H1 (cell line): ENCODE data around the gene CUL9. TPM values are rescaled to one million over a fixed set of nuclear protein-coding genes. Genes with fewer than 3 reads are reported as not detected.

ENCODE experiments used
- CTCF ChIA-PET: fragments of 300-600 bp; sonication (Branson Sonifier 250); formaldehyde crosslinking; loops from one replicate; lab custom pipeline; 2021; ENCODE audit not compliant: partially characterized antibody; lab: Charles Lee
- POLR2A ChIA-PET: fragments of 300-600 bp; sonication (Branson Sonifier 250); formaldehyde crosslinking; loops from one replicate; lab custom pipeline; 2021; ENCODE audit warnings: inconsistent platforms; ENCODE audit not compliant: partially characterized antibody; lab: Charles Lee
- DNase-seq, 2 experiments: peaks; one replicate each; pipeline versions ENCODE4 v3.0.0 to v3.0.0-alpha.2; 2010 to 2022; ENCODE audit warnings: low spot score in 2 of 2, low read depth in 1 of 2, mixed read lengths in 1 of 2
- FAIRE-seq: peaks from 2 replicates; lab custom pipeline; 2011; peaks lifted over from hg19 to GRCh38; lab: Jason Lieb, UNC
- H2AFZ ChIP-seq: 2 replicates; pipeline ENCODE4 v1.8.1; 2012; ENCODE audit warnings: low read length, inconsistent platforms
- H2AK5ac ChIP-seq: 2 replicates; pipeline ENCODE4 v1.6.1; 2013; ENCODE audit warnings: low read depth, low read length
- H2BK120ac ChIP-seq: replicated peaks from 2 replicates; pipeline ENCODE3; 2013; ENCODE audit warnings: low read depth, low read length, inconsistent platforms
- H2BK12ac ChIP-seq: 2 replicates; pipeline ENCODE4 v1.6.1; 2013; ENCODE audit warnings: low read depth, low read length
- H2BK15ac ChIP-seq: 2 replicates; pipeline ENCODE4 v1.6.1; 2013; ENCODE audit warnings: low read length
- H2BK20ac ChIP-seq: 2 replicates; pipeline ENCODE4 v1.6.1; 2013; ENCODE audit warnings: low read length
- H2BK5ac ChIP-seq: 2 replicates; pipeline ENCODE4 v1.6.1; 2013; ENCODE audit warnings: low read depth, low read length
- H3K14ac ChIP-seq: 2 replicates; pipeline ENCODE4 v1.6.1; 2013; ENCODE audit warnings: inconsistent platforms; ENCODE audit not compliant: insufficient read length
- H3K18ac ChIP-seq: 2 replicates; pipeline ENCODE4 v1.6.1; 2013; ENCODE audit warnings: low read length; ENCODE audit errors: extremely low read depth
- H3K23ac ChIP-seq: 2 replicates; pipeline ENCODE4 v1.6.1; 2013; ENCODE audit warnings: inconsistent platforms; ENCODE audit not compliant: insufficient read length
- H3K23me2 ChIP-seq: 2 replicates; pipeline ENCODE4 v1.6.1; 2013; ENCODE audit warnings: low read depth, low read length
- H3K27ac ChIP-seq: 2 replicates; pipeline ENCODE4 v1.6.1; 2011; ENCODE audit warnings: low read depth, low read length, inconsistent platforms
- H3K27me3 ChIP-seq, 4 experiments: replicated peaks in 1 of 4; 1 replicate in 1 of 4; 2 replicates in 3 of 4; pipeline versions ENCODE4 v1.6.1 to v1.8.1; 2011 to 2013; ENCODE audit warnings: low read length in 3 of 4, mild to moderate bottlenecking in 3 of 4, inconsistent platforms in 2 of 4, mixed read lengths in 2 of 4, moderate library complexity in 1 of 4; ENCODE audit not compliant: control insufficient read depth in 3 of 4, insufficient read depth in 3 of 4; ENCODE audit errors: extremely low read depth in 1 of 4
- H3K36me3 ChIP-seq, 4 experiments: 2 replicates each; pipeline versions ENCODE4 v1.6.1 to v1.8.1; 2011 to 2013; ENCODE audit warnings: mild to moderate bottlenecking in 4 of 4, low read length in 3 of 4, moderate library complexity in 2 of 4, control low read depth in 1 of 4, inconsistent platforms in 1 of 4; ENCODE audit not compliant: insufficient read depth in 4 of 4, control insufficient read depth in 2 of 4
- H3K4ac ChIP-seq: replicated peaks from 2 replicates; pipeline ENCODE3; 2013; ENCODE audit warnings: low read length, low read depth, mixed read lengths, inconsistent platforms; ENCODE audit not compliant: insufficient read length
- H3K4me1 ChIP-seq, 4 experiments: replicated peaks in 1 of 4; 1 replicate in 1 of 4; 2 replicates in 3 of 4; pipeline versions ENCODE4 v1.6.1 to v1.8.1; 2011 to 2013; ENCODE audit warnings: low read length in 3 of 4, inconsistent platforms in 2 of 4, mixed read lengths in 1 of 4; ENCODE audit not compliant: insufficient read depth in 4 of 4, control insufficient read depth in 3 of 4
- H3K4me2 ChIP-seq, 2 experiments: 2 replicates each; pipeline versions ENCODE4 v1.6.1 to v1.8.1; 2011 to 2013; ENCODE audit warnings: low read depth in 2 of 2, low read length in 2 of 2, control low read depth in 1 of 2, inconsistent platforms in 1 of 2, mild to moderate bottlenecking in 1 of 2; ENCODE audit not compliant: insufficient read depth in 1 of 2
- H3K4me3 ChIP-seq, 4 experiments: fragments of 200-600, 300-600 bp in 1 of 4; sonication (generic), shearing (Covaris generic), sonication (Bioruptor Twin) in 1 of 4; 2 replicates each; pipeline versions ENCODE4 v1.5.1 to v1.8.1; 2011 to 2016; ENCODE audit warnings: low read length in 4 of 4, low read depth in 3 of 4, control low read depth in 2 of 4, inconsistent platforms in 2 of 4, mild to moderate bottlenecking in 2 of 4, mixed read lengths in 1 of 4, moderate library complexity in 1 of 4; ENCODE audit not compliant: insufficient read depth in 2 of 4; ENCODE audit errors: extremely low read depth in 1 of 4
- H3K56ac ChIP-seq: replicated peaks from 2 replicates; pipeline ENCODE3; 2013; ENCODE audit warnings: low read depth, mild to moderate bottlenecking, mixed read lengths, low read length, inconsistent platforms; ENCODE audit not compliant: insufficient read length
- H3K79me1 ChIP-seq: 2 replicates; pipeline ENCODE4 v1.6.1; 2013; ENCODE audit warnings: low read depth, low read length, control low read depth
- H3K79me2 ChIP-seq, 2 experiments: 2 replicates each; pipeline versions ENCODE4 v1.6.1 to v1.8.1; 2012 to 2013; ENCODE audit warnings: low read length in 2 of 2, mild to moderate bottlenecking in 2 of 2, inconsistent platforms in 1 of 2; ENCODE audit not compliant: insufficient read depth in 2 of 2, control insufficient read depth in 1 of 2
- H3K9ac ChIP-seq, 4 experiments: replicated peaks in 1 of 4; 1 replicate in 1 of 4; 2 replicates in 3 of 4; pipeline versions ENCODE4 v1.6.1 to v1.8.1; 2011 to 2013; ENCODE audit warnings: low read depth in 3 of 4, low read length in 3 of 4, control low read depth in 2 of 4, mild to moderate bottlenecking in 2 of 4, moderate library complexity in 2 of 4, inconsistent platforms in 1 of 4; ENCODE audit errors: extremely low read depth in 1 of 4
- H3K9me3 ChIP-seq, 2 experiments: 2 replicates each; pipeline versions ENCODE4 v1.6.1 to v1.8.1; 2012 to 2013; ENCODE audit warnings: mild to moderate bottlenecking in 2 of 2, moderate library complexity in 2 of 2, control low read depth in 1 of 2, inconsistent platforms in 1 of 2, low read depth in 1 of 2, low read length in 1 of 2, mixed read lengths in 1 of 2; ENCODE audit not compliant: insufficient read depth in 2 of 2
- H4K20me1 ChIP-seq, 2 experiments: replicated peaks in 1 of 2; 2 replicates each; pipeline versions ENCODE3 to v1.8.1; 2011 to 2013; ENCODE audit warnings: inconsistent platforms in 2 of 2, low read length in 2 of 2, mild to moderate bottlenecking in 1 of 2; ENCODE audit not compliant: insufficient read depth in 2 of 2, control insufficient read depth in 1 of 2
- H4K5ac ChIP-seq: 2 replicates; pipeline ENCODE4 v1.6.1; 2013; ENCODE audit warnings: low read length, low read depth, mixed read lengths, inconsistent platforms; ENCODE audit not compliant: insufficient read length
- H4K8ac ChIP-seq: 2 replicates; pipeline ENCODE4 v1.8.0; 2013; ENCODE audit warnings: mild to moderate bottlenecking, moderate library complexity, low read length, inconsistent platforms; ENCODE audit not compliant: insufficient read depth; ENCODE audit errors: extremely low read depth
- H4K91ac ChIP-seq: replicated peaks from 2 replicates; pipeline ENCODE3; 2013; ENCODE audit warnings: low read length, mixed read lengths, inconsistent platforms; ENCODE audit not compliant: insufficient read length
- BCL11A ChIP-seq, 2 experiments: IDR thresholded peaks; one replicate each; pipeline ENCODE4 v1.6.1; 2011; ENCODE audit warnings: low read depth in 2 of 2, low read length in 2 of 2, mild to moderate bottlenecking in 2 of 2
- FOSL1 ChIP-seq: IDR thresholded peaks from 2 replicates; pipeline ENCODE4 v1.6.1; 2011; ENCODE audit warnings: mild to moderate bottlenecking, low read depth, low read length, moderate library complexity; ENCODE audit not compliant: insufficient read depth
- KDM1A ChIP-seq: fragments of 200-600, 300-600 bp; sonication (generic); IDR thresholded peaks from 2 replicates; pipeline ENCODE4 v1.7.1; 2016; ENCODE audit warnings: mild to moderate bottlenecking, low read length, borderline replicate concordance
- KDM5A ChIP-seq: fragments of 200-600 bp; IDR thresholded peaks from 2 replicates; pipeline ENCODE4 v1.7.1; 2012; ENCODE audit warnings: mild to moderate bottlenecking, low read length, inconsistent platforms, mixed read lengths
- MAFK ChIP-seq: IDR thresholded peaks from 2 replicates; pipeline ENCODE4 v1.6.1; 2012; ENCODE audit warnings: low read depth, mild to moderate bottlenecking, improper control_type of control experiment, low read length
- WGBS, 2 experiments: shearing (Covaris generic) in 1 of 2; methylation state at CpG; one replicate each; pipeline versions ENCODE4 v1.1.6 to v1.1.7; 2013 to 2015; ENCODE audit warnings: low lambda C conversion rate in 2 of 2, mixed read lengths in 2 of 2, inconsistent platforms in 1 of 2, low coverage in 1 of 2, missing lambda C conversion rate in 1 of 2; ENCODE audit not compliant: insufficient replicate concordance in 2 of 2, insufficient coverage in 1 of 2, insufficient read length in 1 of 2; ENCODE audit errors: extremely low coverage in 1 of 2, missing lambda C conversion rate in 1 of 2; 5-methylcytosine and 5-hydroxymethylcytosine counted together
- polyA plus RNA-seq, 7 experiments: library from polyadenylated mRNA; depleted of rRNA in 3 of 7; stranded (reverse) in 5 of 7; unstranded in 2 of 7; fragments of >200 nt in 5 of 7; fragments of 200-250 nt in 2 of 7; gene quantifications; 1 replicate in 5 of 7; 2 replicates in 1 of 7; 4 replicates in 1 of 7; pipeline versions ENCODE4 v1.2.1 to v1.2.3, GENCODE V29; 2011 to 2013; ENCODE audit warnings: missing spikeins in 2 of 7, mixed read lengths in 2 of 7
- total RNA-seq: library from RNA; stranded (reverse); fragmentation: NEBNext Ultra II Directional; extraction: Animal tissue kit (Norgen Biotek cat#: 25700); gene quantifications from 2 replicates; pipeline ENCODE4 v1.2.1, GENCODE V29; 2021
- TF ChIP-seq, protein P1 (sequence below): IDR thresholded peaks from 2 replicates; pipeline ENCODE4 v1.6.1; 2012; ENCODE audit warnings: low read length, inconsistent platforms
- TF ChIP-seq, protein P2 (sequence below): IDR thresholded peaks from 2 replicates; pipeline ENCODE4 v1.6.1; 2012; ENCODE audit warnings: inconsistent platforms

The CUL9 gene
- total and polyA plus RNA-seq, 2 of the 8 experiments (the other 6 are each of a cell fraction or from before 2014, with no cell fraction given) = 7.7 to 9.8 TPM

DNA sequence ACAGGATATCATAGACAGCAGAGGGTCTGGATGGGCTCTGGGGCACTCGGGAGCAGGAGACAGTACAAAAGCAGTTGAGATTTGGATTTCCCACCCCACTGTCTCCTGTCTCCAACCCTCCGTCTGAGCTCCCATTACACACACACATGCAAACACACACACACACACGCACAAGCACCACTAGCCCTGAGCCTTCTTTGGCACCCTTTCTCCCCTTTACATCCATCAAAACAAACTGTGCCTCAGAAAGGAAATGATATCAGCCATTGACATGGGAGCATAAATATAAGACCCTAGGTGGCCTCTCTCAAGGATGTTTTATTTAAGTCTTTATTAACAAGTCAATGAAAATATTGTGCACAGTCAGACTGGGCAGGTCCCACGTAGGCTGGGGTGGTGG, 78.8 kb downstream of the CUL9 start:
- H3K23me2 ChIP-seq = no peaks in the 10 kb centered on the region
- H3K79me2 ChIP-seq = no peaks in the 10 kb centered on the region
- H3K18ac ChIP-seq = no peak overlapping the region
- ChIA-PET CTCF (interaction anchor here (1.6 to 9.4 kb wide), 4 partner anchors 47 to 246 kb away, joined by 4 to 78 read pairs (median 26); partner anchors contain the start of gene CRIP3), POLR2A (no interaction called here)
- no peak overlapping the region for H3K4me3 ChIP-seq
- no peak overlapping the region for H3K14ac ChIP-seq
- no peak overlapping the region for H4K5ac ChIP-seq
- DNase-seq (no peak), FAIRE-seq (no peak)
- H4K8ac ChIP-seq = no peak overlapping the region
- H3K9me3 ChIP-seq = no peaks in the 10 kb centered on the region
- H4K20me1 ChIP-seq = peaks cover 0 to 2% of the 10 kb centered on the region in 2 experiments
- no peak overlapping the region for H2AFZ ChIP-seq
- H2BK120ac ChIP-seq = no peak overlapping the region
- H3K27me3 ChIP-seq = no peaks in the 10 kb centered on the region
- no peak overlapping the region for H2AK5ac ChIP-seq
- no peak overlapping the region for H3K27ac ChIP-seq
- H3K4me1 ChIP-seq = no peaks in the 10 kb centered on the region
- no peak overlapping the region for H3K23ac ChIP-seq
- no peak overlapping the region for H3K9ac ChIP-seq
- 85% methylated on average over 4 of the region's 4 CpGs; no CpG with 5 or more reads in 1 of the 2 experiments for WGBS, 2 experiments
- no peak overlapping the region for H3K4me2 ChIP-seq
- no peaks in the 10 kb centered on the region for H3K36me3 ChIP-seq
- no peaks in the 10 kb centered on the region for H3K79me1 ChIP-seq
- no peak for TF ChIP-seq KDM5A
- no peak for TF ChIP-seq FOSL1
- TF ChIP-seq, protein P1, sequence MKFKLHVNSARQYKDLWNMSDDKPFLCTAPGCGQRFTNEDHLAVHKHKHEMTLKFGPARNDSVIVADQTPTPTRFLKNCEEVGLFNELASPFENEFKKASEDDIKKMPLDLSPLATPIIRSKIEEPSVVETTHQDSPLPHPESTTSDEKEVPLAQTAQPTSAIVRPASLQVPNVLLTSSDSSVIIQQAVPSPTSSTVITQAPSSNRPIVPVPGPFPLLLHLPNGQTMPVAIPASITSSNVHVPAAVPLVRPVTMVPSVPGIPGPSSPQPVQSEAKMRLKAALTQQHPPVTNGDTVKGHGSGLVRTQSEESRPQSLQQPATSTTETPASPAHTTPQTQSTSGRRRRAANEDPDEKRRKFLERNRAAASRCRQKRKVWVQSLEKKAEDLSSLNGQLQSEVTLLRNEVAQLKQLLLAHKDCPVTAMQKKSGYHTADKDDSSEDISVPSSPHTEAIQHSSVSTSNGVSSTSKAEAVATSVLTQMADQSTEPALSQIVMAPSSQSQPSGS = no peak
- no peak for TF ChIP-seq KDM1A
- TF ChIP-seq, protein P2, sequence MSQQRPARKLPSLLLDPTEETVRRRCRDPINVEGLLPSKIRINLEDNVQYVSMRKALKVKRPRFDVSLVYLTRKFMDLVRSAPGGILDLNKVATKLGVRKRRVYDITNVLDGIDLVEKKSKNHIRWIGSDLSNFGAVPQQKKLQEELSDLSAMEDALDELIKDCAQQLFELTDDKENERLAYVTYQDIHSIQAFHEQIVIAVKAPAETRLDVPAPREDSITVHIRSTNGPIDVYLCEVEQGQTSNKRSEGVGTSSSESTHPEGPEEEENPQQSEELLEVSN = no peak
- no peak for TF ChIP-seq MAFK
- TF ChIP-seq BCL11A (IDR thresholded peaks at IDR 0.05; ENCODE audit: low read depth in 2 of 2, low read length in 2 of 2) = no peak
- no peak overlapping the region for H3K4ac ChIP-seq
- no peak overlapping the region for H2BK12ac ChIP-seq
- no peak overlapping the region for H2BK15ac ChIP-seq
- H4K91ac ChIP-seq = no peak overlapping the region
- H2BK5ac ChIP-seq = no peak overlapping the region
- no peak overlapping the region for H2BK20ac ChIP-seq
- H3K56ac ChIP-seq = no peak overlapping the region
